ENCODE results near the gene ACAA2.

GRCh38 chr18:49857708-49858107 lies 44.4 kb upstream of the ACAA2 start:
- TF ChIP-seq FOXS1 (CRISPR knock-in tag; IDR thresholded peaks at IDR 0.05) = no peak
- TF ChIP-seq POLR2A (IDR thresholded peaks at IDR 0.05; ENCODE audit: low read length) = no peak
- no peak for TF ChIP-seq CTCF (IDR thresholded peaks at IDR 0.05)
- TF ChIP-seq PHF8 (IDR thresholded peaks at IDR 0.05; ENCODE audit: borderline replicate concordance, low read depth) = no peak
- TF ChIP-seq USF2 (IDR thresholded peaks at IDR 0.05) = no peak
- TF ChIP-seq REST (IDR thresholded peaks at IDR 0.05) = no peak

Data from A549 (cell line).